HepG2 (cell line): ENCODE measurements around the gene PPFIA3. TPM values are rescaled to one million over a fixed set of nuclear protein-coding genes. Genes with fewer than 3 reads are reported as not detected.

Experiments used
- BHLHE40 ChIP-seq: IDR thresholded peaks from 2 replicates; pipeline ENCODE4 v1.6.1; 2011; ENCODE audit warnings: low read length, improper control_type of control experiment
- FOXP1 ChIP-seq, 2 experiments: fragments of 450-650 bp in 1 of 2; IDR thresholded peaks; 2 replicates each; pipeline ENCODE4 v1.6.1; 2017 to 2018; ENCODE audit warnings: antibody characterized with exemption in 1 of 2
- HIVEP1 ChIP-seq: sonication (generic); formaldehyde crosslinking; IDR thresholded peaks from 2 replicates; pipeline ENCODE4 v1.4.0; 2020; ENCODE audit warnings: mild to moderate bottlenecking, missing genetic modification reagents
- IKZF1 ChIP-seq: fragments of 450-650 bp; IDR thresholded peaks from 2 replicates; pipeline ENCODE4 v1.7.1; 2016
- ISL2 ChIP-seq: sonication (generic); formaldehyde crosslinking; IDR thresholded peaks from 2 replicates; pipeline ENCODE4 v1.5.0; 2020; ENCODE audit warnings: missing genetic modification reagents
- JUN ChIP-seq: sonication (generic); formaldehyde crosslinking; IDR thresholded peaks from 2 replicates; pipeline ENCODE4 v1.4.0; 2020; ENCODE audit warnings: mild to moderate bottlenecking, missing genetic modification reagents
- KAT2B ChIP-seq: fragments of 150-350 bp; IDR thresholded peaks from 2 replicates; pipeline ENCODE4 v1.6.1; 2014; ENCODE audit warnings: low read depth, low read length, borderline replicate concordance
- LCORL ChIP-seq, 2 experiments: fragments of 450-650 bp in 1 of 2; sonication (generic) in 1 of 2; formaldehyde crosslinking in 1 of 2; IDR thresholded peaks; 2 replicates each; pipeline versions ENCODE4 v1.5.0 to v1.6.1; 2017 to 2020; ENCODE audit warnings: antibody characterized with exemption in 1 of 2, missing genetic modification reagents in 1 of 2
- MEF2D ChIP-seq: sonication (generic); formaldehyde crosslinking; IDR thresholded peaks from 2 replicates; pipeline ENCODE4 v1.5.1; 2020; ENCODE audit warnings: mild to moderate bottlenecking, missing genetic modification reagents
- NRL ChIP-seq: sonication (generic); formaldehyde crosslinking; IDR thresholded peaks from 2 replicates; pipeline ENCODE4 v1.5.0; 2020; ENCODE audit warnings: missing genetic modification reagents, mild to moderate bottlenecking, moderate library complexity, borderline replicate concordance
- RELA ChIP-seq: sonication (generic); formaldehyde crosslinking; IDR thresholded peaks from 2 replicates; pipeline ENCODE4 v1.4.0; 2020; ENCODE audit warnings: missing genetic modification reagents
- SMAD1 ChIP-seq: sonication (generic); formaldehyde crosslinking; IDR thresholded peaks from 2 replicates; pipeline ENCODE4 v1.4.0; 2020; ENCODE audit warnings: missing genetic modification reagents, low read depth, mild to moderate bottlenecking, borderline replicate concordance
- TFDP2 ChIP-seq: sonication (generic); formaldehyde crosslinking; IDR thresholded peaks from 2 replicates; pipeline ENCODE4 v1.4.0; 2020; ENCODE audit warnings: missing genetic modification reagents
- THAP11 ChIP-seq: IDR thresholded peaks from 2 replicates; pipeline ENCODE4 v1.6.1; 2016; ENCODE audit warnings: missing biosample characterization, missing genetic modification reagents
- YEATS2 ChIP-seq: sonication (generic); formaldehyde crosslinking; IDR thresholded peaks from 2 replicates; pipeline ENCODE4 v1.4.0; 2020; ENCODE audit warnings: missing genetic modification reagents, borderline replicate concordance
- ZBTB46 ChIP-seq: sonication (generic); formaldehyde crosslinking; IDR thresholded peaks from 2 replicates; pipeline ENCODE4 v1.4.0; 2020; ENCODE audit warnings: mild to moderate bottlenecking, missing genetic modification reagents, borderline replicate concordance
- ZFP62 ChIP-seq: sonication (generic); formaldehyde crosslinking; IDR thresholded peaks from 2 replicates; pipeline ENCODE4 v1.4.0; 2020; ENCODE audit warnings: missing genetic modification reagents
- ZNF331 ChIP-seq: sonication (generic); formaldehyde crosslinking; IDR thresholded peaks from 2 replicates; pipeline ENCODE4 v1.4.0; 2020; ENCODE audit warnings: missing genetic modification reagents
- ZNF430 ChIP-seq: sonication (generic); formaldehyde crosslinking; IDR thresholded peaks from 2 replicates; pipeline ENCODE4 v1.9.0; 2021; ENCODE audit warnings: mild to moderate bottlenecking, missing genetic modification reagents
- ZNF44 ChIP-seq: sonication (generic); formaldehyde crosslinking; IDR thresholded peaks from 2 replicates; pipeline ENCODE4 v1.5.1; 2020; ENCODE audit warnings: mild to moderate bottlenecking, missing genetic modification reagents
- ZNF772 ChIP-seq: sonication (generic); formaldehyde crosslinking; IDR thresholded peaks from 2 replicates; pipeline ENCODE4 v1.5.0; 2020; ENCODE audit warnings: mild to moderate bottlenecking, missing genetic modification reagents
- ZNF777 ChIP-seq: sonication (generic); formaldehyde crosslinking; IDR thresholded peaks from 2 replicates; pipeline ENCODE4 v1.4.0; 2020; ENCODE audit warnings: missing genetic modification reagents
- ZSCAN21 ChIP-seq: sonication (generic); formaldehyde crosslinking; IDR thresholded peaks from 2 replicates; pipeline ENCODE4 v1.8.0; 2022; ENCODE audit warnings: mild to moderate bottlenecking, missing genetic modification reagents, moderate library complexity, borderline replicate concordance
- ZSCAN29 ChIP-seq: sonication (generic); formaldehyde crosslinking; conservative IDR thresholded peaks from 2 replicates; pipeline ENCODE4 v1.4.0; 2020; ENCODE audit warnings: mild to moderate bottlenecking, missing genetic modification reagents
- polyA plus RNA-seq, 8 experiments: library from polyadenylated mRNA; depleted of rRNA in 3 of 8; stranded (reverse) in 7 of 8; unstranded in 1 of 8; fragments of >200 nt; fragmentation: Illumina TruSeq in 4 of 8; extraction: Trizol in 4 of 8; gene quantifications; 2 replicates each; pipeline versions ENCODE4 v1.2.1 to v1.2.3, GENCODE V29; 2011 to 2016; ENCODE audit warnings: low read depth in 4 of 8, missing spikeins in 1 of 8, mixed read lengths in 1 of 8; ENCODE audit not compliant: insufficient read depth in 1 of 8
- total RNA-seq, 5 experiments: library from RNA; depleted of rRNA; stranded (reverse); fragments of >200 nt; fragmentation: Illumina TruSeq; extraction: Trizol; gene quantifications; 2 replicates each; pipeline ENCODE4 v1.2.3, GENCODE V29; 2016; ENCODE audit warnings: low read depth in 1 of 5
- TF ChIP-seq, protein P1 (sequence below): sonication (generic); formaldehyde crosslinking; IDR thresholded peaks from 2 replicates; pipeline ENCODE4 v1.9.0; 2021; ENCODE audit warnings: missing genetic modification reagents, mild to moderate bottlenecking, borderline replicate concordance
- TF ChIP-seq, protein P2 (sequence below): IDR thresholded peaks from 2 replicates; pipeline ENCODE4 v1.6.1; 2012; ENCODE audit warnings: low read depth, low read length, improper control_type of control experiment

PPFIA3 gene
- total and polyA plus RNA-seq, 2 of the 13 experiments (the other 11 are each of a cell fraction or from before 2014, with no cell fraction given) = 6.7 to 8.6 TPM

- TF ChIP-seq ZSCAN21 (peak; percentile 53; the same call in 1 of the 2 replicates), ZNF331 (CRISPR knock-in tag) (0 out of 2 replicates have a peak, but pooled peaks have one; percentile 43), RELA (CRISPR knock-in tag) (no peak; the same call in 1 of the 2 replicates), LCORL (IDR thresholded peaks at IDR 0.05) (no peak), LCORL (CRISPR knock-in tag; IDR thresholded peaks at IDR 0.05) (peak; percentile 48; the same call in 1 of the 2 replicates), IKZF1 (no peak), ZSCAN29 (CRISPR knock-in tag) (no peak), SMAD1 (CRISPR knock-in tag) (no peak), ZNF772 (CRISPR knock-in tag) (0 out of 2 replicates have a peak, but pooled peaks have one; percentile 56), HIVEP1 (CRISPR knock-in tag) (peak; percentile 21; the same call in 1 of the 2 replicates), ZNF777 (peak; percentile 59), MEF2D (CRISPR knock-in tag) (no peak), JUN (CRISPR knock-in tag) (no peak), ZNF44 (no peak), THAP11 (peak; percentile 63), ZFP62 (CRISPR knock-in tag) (no peak), ISL2 (CRISPR knock-in tag) (no peak), YEATS2 (0 out of 2 replicates have a peak, but pooled peaks have one; percentile 14), BHLHE40 (no peak), FOXP1 (IDR thresholded peaks at IDR 0.05) (no peak), FOXP1 (CRISPR knock-in tag; IDR thresholded peaks at IDR 0.05) (no peak), ZBTB46 (CRISPR knock-in tag) (no peak), NRL (CRISPR knock-in tag) (0 out of 2 replicates have a peak, but pooled peaks have one; percentile 11), KAT2B (no peak), TFDP2 (CRISPR knock-in tag) (peak; percentile 78), ZNF430 (CRISPR knock-in tag) (no peak)
- TF ChIP-seq, protein P1, sequence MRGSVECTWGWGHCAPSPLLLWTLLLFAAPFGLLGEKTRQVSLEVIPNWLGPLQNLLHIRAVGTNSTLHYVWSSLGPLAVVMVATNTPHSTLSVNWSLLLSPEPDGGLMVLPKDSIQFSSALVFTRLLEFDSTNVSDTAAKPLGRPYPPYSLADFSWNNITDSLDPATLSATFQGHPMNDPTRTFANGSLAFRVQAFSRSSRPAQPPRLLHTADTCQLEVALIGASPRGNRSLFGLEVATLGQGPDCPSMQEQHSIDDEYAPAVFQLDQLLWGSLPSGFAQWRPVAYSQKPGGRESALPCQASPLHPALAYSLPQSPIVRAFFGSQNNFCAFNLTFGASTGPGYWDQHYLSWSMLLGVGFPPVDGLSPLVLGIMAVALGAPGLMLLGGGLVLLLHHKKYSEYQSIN (CRISPR knock-in tag) = no peak
- TF ChIP-seq, protein P2, sequence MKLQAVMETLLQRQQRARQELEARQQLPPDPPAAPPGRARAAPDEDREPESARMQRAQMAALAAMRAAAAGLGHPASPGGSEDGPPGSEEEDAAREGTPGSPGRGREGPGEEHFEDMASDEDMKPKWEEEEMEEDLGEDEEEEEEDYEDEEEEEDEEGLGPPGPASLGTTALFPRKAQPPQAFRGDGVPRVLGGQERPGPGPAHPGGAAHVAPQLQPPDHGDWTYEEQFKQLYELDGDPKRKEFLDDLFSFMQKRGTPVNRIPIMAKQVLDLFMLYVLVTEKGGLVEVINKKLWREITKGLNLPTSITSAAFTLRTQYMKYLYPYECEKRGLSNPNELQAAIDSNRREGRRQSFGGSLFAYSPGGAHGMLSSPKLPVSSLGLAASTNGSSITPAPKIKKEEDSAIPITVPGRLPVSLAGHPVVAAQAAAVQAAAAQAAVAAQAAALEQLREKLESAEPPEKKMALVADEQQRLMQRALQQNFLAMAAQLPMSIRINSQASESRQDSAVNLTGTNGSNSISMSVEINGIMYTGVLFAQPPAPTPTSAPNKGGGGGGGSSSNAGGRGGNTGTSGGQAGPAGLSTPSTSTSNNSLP = no peak
Observed at GRCh38 chr19:49125025-49125731, 5.8 kb downstream of the PPFIA3 start (continued).
